GM12872 (cell line): Measurements from ENCODE around the gene CEP131.

ENCODE experiments used
- CTCF ChIP-seq: IDR thresholded peaks from 3 replicates; pipeline ENCODE4 v1.5.1; 2011; ENCODE audit warnings: low read depth, mild to moderate bottlenecking, low read length, moderate library complexity; ENCODE audit not compliant: insufficient read depth

Gene CEP131

GRCh38 chr17:81246343-81246670 lies 23.5 kb upstream of the CEP131 start:
- TF ChIP-seq CTCF: no peak

GRCh38 chr17:81245665-81246342 lies 23.0 kb upstream of the CEP131 start:
- TF ChIP-seq CTCF: no peak

GRCh38 chr17:81245024-81245664 lies 22.4 kb upstream of the CEP131 start:
- TF ChIP-seq CTCF: no peak

- TF ChIP-seq CTCF: no peak
Measured at GRCh38 chr17:81244358-81245023, 21.7 kb upstream of the CEP131 start.

GRCh38 chr17:81243333-81243664 lies 20.5 kb upstream of the CEP131 start:
- no peak for TF ChIP-seq CTCF

GRCh38 chr17:81242421-81243332 lies 19.9 kb upstream of the CEP131 start:
- TF ChIP-seq CTCF: no peak
